Tibial artery (tissue), 4 donors: ENCODE data around the gene TLX1.
A peak's percentile ranks its signal among the peaks of the same experiment; 100 is the strongest.

Experiments
- DNase-seq, 2 donors: peaks; one replicate each; pipeline ENCODE4 v3.0.0-alpha.2; 2019
- H3K27ac ChIP-seq, 2 donors: fragments of 200-600 bp; sonication (generic) in 1 of 2; 1 replicate in 1 of 2; 2 replicates in 1 of 2; pipeline ENCODE4 v1.5.1; 2018 to 2019; ENCODE audit warnings: mild to moderate bottlenecking in 1 of 2
- H3K27me3 ChIP-seq, 2 donors: fragments of 200-600 bp; sonication (generic) in 1 of 2; one replicate each; pipeline versions ENCODE4 v1.5.1 to v1.6.0; 2016 to 2019
- H3K36me3 ChIP-seq, 3 donors: fragments of 200-600 bp; sonication (generic) in 2 of 3; one replicate each; pipeline ENCODE4 v1.5.1; 2016 to 2019; ENCODE audit warnings: mild to moderate bottlenecking in 2 of 3
- H3K4me1 ChIP-seq, 4 donors: fragments of 200-600 bp; sonication (generic) in 2 of 4; 1 replicate in 3 of 4; 2 replicates in 1 of 4; pipeline ENCODE4 v1.5.1; 2016 to 2019
- H3K4me3 ChIP-seq, 2 donors: fragments of 200-600 bp; sonication (generic) in 1 of 2; 1 replicate in 1 of 2; 2 replicates in 1 of 2; pipeline ENCODE4 v1.5.1; 2018 to 2019; ENCODE audit warnings: mild to moderate bottlenecking in 2 of 2
- H3K9me3 ChIP-seq, 3 donors: fragments of 200-600 bp; sonication (generic) in 1 of 3; one replicate each; pipeline ENCODE4 v1.5.1; 2016 to 2019
- intact Hi-C: fragments of 100-400 bp; cut with DNase I; formaldehyde crosslinking; loops from one replicate; pipeline ENCODE4 v1.15.0; 2023; ENCODE audit warnings: low total_unique reads
- TF ChIP-seq, protein P1 (sequence below), 2 experiments: fragments of 200-600 bp in 1 of 2; fragments of 450-650 bp in 1 of 2; IDR thresholded peaks; one replicate each; pipeline ENCODE4 v1.5.1; 2017 to 2019; ENCODE audit warnings: antibody characterized with exemption in 2 of 2, mild to moderate bottlenecking in 1 of 2, moderate library complexity in 1 of 2

Gene TLX1

DNA sequence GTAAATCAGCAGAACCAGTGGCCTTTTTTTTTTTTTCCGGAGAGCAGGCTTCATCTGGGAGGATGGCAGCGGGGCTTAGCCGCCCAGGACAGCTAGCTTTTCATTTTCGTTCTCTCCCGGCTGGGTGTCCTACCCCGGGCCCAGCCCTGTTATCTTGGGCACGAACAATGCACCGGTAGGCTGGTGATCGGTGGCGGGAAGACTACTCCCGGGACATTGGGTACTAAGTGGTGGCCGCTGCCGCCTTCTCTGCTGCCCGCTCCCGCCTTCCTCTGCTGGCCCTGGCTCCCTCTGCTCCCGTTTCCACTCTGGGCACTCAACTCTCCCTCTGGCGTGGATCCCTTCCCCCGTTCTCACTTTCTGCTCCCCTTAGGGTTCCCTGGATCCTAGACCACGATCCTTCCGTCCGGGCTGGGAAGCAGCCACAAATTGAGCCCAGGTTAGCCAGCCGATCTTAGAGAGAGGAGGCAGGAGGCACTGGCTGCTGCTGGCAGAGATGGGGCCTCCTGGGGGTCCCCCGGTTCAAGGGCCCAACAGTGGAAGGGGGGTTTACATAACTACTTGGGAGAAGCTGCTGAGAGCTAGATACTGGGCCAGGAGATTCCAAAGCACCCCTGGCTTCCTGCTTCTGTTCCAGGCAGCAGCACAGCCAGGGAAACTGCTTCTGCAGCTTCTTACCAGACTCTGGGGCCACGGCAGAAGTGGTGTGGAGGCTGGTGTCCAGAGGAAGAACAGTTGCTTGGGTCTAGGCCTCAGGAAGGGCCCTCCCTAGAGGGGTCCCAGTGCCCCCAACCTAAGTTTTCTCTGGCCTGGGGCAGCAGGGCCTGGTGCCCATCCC, 1.8 kb downstream of the TLX1 start:
- intact Hi-C loops = no loop called here
- Histone ChIP-seq H3K4me3 (no peak overlapping the region), H3K27me3 (peaks cover 0 to 98% of the 10 kb centered on the region in 2 donors)

DNA sequence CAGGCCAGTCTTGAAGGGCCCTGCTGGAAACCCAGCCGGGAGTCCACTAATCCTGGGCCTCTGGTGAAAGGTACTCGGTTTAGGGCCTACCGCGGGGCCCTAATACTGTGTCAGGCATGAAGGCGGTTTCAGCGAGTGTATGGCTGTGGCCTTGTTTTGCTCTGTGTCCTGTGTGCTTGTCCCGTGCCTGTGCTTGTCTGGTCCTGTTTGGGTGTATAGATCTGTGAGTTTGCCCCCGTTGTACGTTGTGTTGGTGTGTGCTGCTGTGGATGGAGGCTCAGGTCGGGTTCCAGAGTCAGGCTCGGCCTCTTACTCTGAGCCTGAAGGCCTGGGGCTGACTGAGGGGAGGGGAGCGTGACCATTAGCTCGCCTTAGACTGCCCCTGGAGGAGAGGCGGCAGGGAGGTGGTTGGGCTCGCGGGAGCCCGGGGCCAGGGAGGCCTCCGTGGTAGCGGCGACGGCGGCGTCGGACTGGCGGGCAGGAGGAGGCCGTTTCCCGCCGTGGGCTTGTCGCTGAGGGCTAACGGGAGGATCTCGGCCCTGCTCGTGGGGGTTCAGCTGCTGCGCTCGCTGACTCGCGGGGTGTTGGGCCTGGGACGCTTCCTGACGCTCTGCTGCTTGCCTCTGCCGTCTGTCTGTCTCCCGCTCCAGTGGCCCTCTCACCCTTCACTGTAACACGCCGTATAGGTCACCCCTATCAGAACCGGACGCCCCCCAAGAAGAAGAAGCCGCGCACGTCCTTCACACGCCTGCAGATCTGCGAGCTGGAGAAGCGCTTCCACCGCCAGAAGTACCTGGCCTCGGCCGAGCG, 2.6 kb downstream of the TLX1 start:
- TF ChIP-seq, protein P1, sequence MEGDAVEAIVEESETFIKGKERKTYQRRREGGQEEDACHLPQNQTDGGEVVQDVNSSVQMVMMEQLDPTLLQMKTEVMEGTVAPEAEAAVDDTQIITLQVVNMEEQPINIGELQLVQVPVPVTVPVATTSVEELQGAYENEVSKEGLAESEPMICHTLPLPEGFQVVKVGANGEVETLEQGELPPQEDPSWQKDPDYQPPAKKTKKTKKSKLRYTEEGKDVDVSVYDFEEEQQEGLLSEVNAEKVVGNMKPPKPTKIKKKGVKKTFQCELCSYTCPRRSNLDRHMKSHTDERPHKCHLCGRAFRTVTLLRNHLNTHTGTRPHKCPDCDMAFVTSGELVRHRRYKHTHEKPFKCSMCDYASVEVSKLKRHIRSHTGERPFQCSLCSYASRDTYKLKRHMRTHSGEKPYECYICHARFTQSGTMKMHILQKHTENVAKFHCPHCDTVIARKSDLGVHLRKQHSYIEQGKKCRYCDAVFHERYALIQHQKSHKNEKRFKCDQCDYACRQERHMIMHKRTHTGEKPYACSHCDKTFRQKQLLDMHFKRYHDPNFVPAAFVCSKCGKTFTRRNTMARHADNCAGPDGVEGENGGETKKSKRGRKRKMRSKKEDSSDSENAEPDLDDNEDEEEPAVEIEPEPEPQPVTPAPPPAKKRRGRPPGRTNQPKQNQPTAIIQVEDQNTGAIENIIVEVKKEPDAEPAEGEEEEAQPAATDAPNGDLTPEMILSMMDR (IDR thresholded peaks at IDR 0.05) = no peak
- Histone ChIP-seq H3K9me3 (no peaks in the 10 kb centered on the region), H3K4me3 (peak overlapping the region in 1 of 2 donors; percentile 23), H3K4me1 (peaks cover 0 to 42% (median 34%) of the 10 kb centered on the region in 4 donors), H3K27me3 (peaks cover 0 to 100% of the 10 kb centered on the region in 2 donors), H3K27ac (no peak overlapping the region), H3K36me3 (no peaks in the 10 kb centered on the region)
- DNase-seq = no peak
- intact Hi-C loops = no loop called here

More for the DNA sequence above, 1.8 kb downstream of the TLX1 start:
- DNase-seq = no peak
- Histone ChIP-seq H3K27ac (no peak overlapping the region), H3K36me3 (no peaks in the 10 kb centered on the region), H3K9me3 (no peaks in the 10 kb centered on the region), H3K4me1 (peaks cover 0 to 42% (median 34%) of the 10 kb centered on the region in 4 donors)
- TF ChIP-seq, protein P1 (IDR thresholded peaks at IDR 0.05) = no peak

DNA sequence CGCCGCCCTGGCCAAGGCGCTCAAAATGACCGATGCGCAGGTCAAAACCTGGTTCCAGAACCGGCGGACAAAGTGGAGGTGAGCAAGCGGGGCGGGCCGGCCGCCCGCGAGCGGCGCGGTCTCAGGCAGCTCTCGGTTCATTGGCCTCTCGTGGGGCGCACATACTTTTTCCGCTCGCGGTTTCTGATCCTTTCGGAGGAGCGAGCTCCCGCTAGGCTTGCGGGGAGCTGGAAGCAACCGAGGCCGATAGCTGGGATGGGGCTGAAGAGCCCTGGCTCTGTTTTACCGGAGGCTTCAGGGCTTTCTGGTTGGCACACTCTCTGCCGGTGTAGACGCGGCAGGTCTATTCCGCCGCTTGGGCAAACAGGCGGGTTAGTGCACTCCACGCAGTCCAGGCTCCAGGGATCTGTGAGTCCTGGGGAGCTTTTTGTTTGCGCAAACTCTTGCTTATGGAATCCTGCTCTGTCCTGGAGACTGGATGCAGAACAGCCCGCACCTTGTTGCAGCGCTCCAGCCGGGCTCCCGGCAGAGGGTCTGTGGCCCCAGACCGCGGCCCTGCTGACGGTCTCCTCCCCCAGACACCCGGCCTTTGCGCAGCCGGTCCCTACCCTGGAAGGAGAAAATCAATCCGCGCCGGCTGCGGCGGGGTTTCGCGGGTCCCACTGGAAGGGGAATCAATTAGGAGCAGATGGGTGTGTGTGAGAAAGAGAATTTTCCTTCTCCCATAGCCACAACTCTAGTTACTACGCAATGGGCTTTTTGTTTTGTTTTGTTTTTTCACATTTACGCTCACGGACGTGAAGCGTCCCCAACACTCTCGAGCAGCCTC, 3.4 kb downstream of the TLX1 start:
- Histone ChIP-seq H3K36me3 (no peaks in the 10 kb centered on the region), H3K27ac (no peak overlapping the region), H3K4me1 (peaks cover 0 to 43% (median 35%) of the 10 kb centered on the region in 4 donors), H3K4me3 (peak overlapping the region in 1 of 2 donors; percentile 23), H3K27me3 (peaks cover 0 to 100% of the 10 kb centered on the region in 2 donors), H3K9me3 (no peaks in the 10 kb centered on the region)
- intact Hi-C loops = no loop called here
- TF ChIP-seq, protein P1 (IDR thresholded peaks at IDR 0.05) = no peak
- no peak for DNase-seq

DNA sequence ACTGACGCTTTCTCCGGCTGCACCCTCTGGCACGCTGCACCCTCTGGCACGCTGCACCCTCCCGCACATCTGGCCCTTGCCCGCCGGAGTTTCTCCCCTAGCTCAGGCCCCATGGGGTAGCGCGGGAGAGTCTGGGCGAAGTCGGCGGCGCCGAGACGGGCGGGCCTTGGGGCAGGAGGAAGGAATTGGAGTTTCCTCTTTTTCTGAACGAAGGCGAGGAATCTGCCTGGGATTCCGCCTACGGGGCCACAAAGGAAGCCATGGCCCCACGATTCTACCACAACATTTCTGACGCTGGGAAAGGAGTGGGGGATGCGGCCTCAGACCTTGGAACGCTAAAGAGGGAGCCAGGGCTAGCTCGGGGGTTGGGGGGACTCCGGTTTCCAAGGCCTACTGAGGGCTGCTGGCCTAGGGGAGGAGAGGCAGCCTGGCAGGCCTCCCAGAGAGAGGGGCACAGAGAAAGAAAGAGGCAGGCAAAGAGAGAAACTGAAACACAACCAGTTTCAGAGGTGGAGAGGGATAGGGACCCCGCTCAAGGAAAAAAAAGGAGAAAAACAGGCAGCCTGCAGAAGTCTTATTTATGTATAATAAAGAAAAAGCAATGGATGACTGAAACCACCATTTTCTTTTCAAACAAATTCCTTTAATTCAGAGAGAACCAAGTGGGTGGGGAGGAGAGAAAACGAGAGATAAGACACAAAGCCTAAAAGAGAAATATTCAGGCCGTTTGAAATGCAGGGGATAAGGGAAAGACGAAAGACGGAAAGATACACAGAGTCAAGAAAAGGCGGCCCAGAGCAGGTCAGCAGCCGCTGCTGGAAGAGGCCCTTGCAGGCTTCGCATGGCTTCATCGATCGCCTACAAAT, 4.3 kb downstream of the TLX1 start:
- Histone ChIP-seq H3K4me1 (peaks cover 0 to 52% (median 39%) of the 10 kb centered on the region in 4 donors), H3K36me3 (no peaks in the 10 kb centered on the region), H3K4me3 (peak overlapping the region in 1 of 2 donors; percentile 23), H3K27ac (no peak overlapping the region), H3K27me3 (peaks cover 0 to 100% of the 10 kb centered on the region in 2 donors), H3K9me3 (no peaks in the 10 kb centered on the region)
- TF ChIP-seq, protein P1 (IDR thresholded peaks at IDR 0.05) = no peak
- intact Hi-C loops = no loop called here
- no peak for DNase-seq
